IPS-NIHi7 (cell line): ENCODE data around the gene KCNS3.
"Not testable (repeated sequence)": the region's sequence is repeated elsewhere in the genome, so short reads cannot be mapped to it uniquely, and the experiment has no call there.

Source experiments
- DNase-seq: peaks from one replicate; pipeline ENCODE4 v3.0.0; 2012; ENCODE audit warnings: mixed read lengths; ENCODE audit errors: extremely low spot score

Gene KCNS3

DNA sequence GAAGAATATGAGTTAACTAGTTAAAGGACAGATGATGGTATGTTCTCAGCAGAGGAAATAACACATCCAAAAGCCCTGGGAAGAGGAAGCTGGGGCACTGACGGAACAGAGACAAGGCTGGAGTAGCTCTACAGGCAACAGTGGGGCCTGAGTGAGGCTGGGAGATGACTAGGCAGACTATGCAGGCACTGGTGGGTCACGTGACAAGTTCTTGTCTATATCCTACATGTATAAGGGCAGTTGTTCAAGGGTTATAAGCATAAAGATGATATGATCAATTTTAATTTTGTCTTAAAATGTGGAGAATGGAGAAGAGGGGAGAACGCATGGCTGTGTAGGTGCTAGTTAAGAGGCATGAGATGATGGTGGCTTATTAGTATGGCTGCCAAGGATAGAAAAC is 68.6 kb downstream of the KCNS3 start:
- DNase-seq, result no peak

DNA sequence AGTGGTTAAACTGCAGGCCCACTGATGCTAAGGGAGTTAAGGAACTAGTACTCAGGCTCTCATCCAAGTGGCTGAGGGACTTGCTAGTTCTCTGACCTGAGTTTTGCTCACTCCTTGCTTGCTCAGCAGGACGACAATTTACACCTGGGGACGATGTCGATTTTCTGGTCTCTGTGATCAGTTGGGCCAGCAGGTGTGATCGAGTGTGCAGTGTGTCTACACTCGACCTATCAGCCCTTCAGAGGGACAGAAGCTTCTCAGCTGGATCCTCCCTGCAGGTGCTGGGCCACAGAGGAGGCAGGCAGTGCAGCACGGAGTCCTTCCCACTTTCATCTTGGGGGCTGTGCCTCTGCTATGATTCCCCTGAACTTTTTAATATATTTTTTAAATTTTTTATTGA is 71.5 kb downstream of the KCNS3 start:
- DNase-seq, result no peak

DNA sequence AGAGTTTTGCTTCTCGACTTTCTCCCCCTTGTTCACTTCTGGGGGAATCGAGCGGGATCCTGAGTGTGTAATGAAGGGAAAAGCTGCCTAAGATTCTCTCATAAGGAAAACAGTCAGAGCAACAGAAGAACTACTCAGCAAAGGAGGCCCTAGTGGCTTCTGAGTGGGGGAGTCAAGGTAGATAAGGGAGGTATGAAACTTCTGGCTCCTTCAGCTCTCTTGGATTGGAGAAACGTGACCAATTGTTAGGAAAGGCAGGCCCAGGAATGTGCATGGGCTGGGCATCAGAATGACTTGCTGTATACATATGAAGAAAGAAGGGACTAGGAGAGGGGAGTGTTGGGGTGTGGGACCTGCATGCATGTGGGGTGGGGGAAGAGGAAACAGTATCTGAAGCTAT is 73.1 kb downstream of the KCNS3 start:
- no peak for DNase-seq

DNA sequence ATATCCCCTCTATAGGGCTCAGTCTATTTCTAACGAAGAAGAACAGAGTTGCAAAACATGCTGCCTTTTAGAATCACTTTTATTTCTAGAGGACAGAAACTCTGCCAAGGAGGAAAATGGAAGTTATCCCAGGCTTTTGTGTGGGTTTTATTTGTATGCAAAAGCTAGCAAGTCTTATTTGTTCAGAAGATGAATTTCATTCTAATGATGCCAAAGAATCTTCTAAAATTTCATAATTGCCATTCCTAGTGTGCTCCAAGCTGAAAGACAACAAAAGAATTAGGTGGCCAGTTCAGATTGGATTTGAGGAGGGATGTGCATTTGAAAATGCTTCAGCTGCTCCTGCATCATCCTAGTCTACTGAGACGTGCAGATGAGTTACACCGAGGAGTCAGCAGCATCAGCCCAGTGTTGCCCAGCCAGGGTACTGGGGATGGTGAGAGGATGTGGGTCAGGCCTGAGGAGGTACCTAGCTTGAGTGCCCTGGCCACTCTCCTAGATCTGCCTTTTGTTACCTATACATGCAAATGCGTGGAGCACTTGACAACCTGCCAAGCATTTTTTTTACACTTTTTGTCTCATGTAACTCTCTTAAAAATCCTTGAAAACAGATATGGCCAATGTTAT is 80.1 kb downstream of the KCNS3 start:
- DNase-seq, result no peak

DNA sequence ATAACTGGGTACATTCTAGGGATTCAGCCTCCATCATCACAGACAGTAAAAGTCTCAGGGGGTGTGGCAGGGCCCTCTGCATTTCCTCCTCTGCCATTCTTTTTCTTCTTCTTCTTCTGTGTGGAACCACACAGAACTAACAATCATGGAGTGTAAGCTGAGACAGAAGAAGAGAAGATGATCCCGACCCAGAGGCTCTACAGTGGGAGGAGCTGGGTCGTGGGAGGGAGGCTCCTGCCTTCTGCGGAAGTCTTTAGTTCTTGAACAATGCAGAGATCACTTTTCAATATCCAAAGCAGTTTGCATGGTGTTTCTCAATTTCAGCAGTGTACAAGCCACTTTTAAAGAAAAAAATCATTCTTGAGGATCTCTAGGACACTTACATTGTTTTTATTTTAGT is 80.9 kb downstream of the KCNS3 start:
- DNase-seq, result no peak

DNA sequence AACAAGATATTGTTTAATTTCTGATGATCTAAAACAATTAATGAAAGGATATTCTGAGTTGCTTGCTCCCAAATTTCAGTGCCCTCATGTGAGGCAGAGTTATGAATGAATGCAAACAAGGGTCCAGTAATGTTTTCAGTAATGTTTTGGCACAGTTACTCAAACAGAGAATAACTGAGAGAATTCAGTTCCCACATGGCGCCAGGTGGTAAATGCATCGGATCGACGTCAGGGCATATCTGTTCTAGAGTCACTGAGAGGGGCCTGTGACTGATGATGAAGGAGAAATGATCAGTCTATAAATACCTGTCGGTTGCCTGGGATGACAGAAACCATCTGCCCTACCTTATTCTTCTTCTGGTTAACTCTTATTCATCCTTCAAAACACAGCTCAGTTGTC is 81.4 kb downstream of the KCNS3 start:
- no peak for DNase-seq

DNA sequence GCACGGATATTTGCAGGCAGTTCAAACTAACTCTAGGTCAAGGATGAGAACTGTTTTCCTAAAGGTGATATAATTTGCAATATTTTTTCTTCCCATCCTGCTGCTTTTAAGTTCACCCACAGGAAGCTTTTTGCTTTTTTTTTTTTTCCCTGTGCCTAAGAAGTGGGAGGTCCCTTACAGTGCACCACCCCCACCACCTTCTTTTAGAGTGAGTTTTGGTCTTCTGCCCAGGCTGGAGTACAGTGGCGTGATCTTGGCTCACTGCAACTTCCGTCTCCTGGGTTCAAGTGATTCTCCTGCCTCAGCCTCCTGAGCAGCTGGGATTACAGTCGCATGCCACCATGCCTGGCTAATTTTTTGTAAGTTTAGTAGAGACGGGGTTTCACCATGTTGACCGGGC is 82.5 kb downstream of the KCNS3 start:
- DNase-seq, result no peak

DNA sequence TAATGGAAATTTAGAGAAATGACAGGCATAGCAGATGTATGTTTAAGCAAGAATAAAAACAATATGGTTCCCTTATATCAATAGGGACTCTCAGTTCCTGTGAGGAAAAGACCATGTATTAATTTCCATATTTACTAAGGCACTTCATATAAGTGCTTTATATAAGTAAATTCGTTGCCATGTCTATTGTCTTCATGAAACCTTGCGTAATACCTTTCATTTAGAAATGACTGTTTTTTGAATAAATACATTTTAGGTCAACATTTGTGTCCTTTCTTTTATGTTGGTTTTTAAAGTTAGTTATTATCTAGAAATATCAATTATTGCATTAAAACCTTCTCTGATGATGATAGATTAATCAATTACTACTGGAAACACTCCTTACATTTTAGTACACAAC is 83.3 kb downstream of the KCNS3 start:
- DNase-seq, result no peak

DNA sequence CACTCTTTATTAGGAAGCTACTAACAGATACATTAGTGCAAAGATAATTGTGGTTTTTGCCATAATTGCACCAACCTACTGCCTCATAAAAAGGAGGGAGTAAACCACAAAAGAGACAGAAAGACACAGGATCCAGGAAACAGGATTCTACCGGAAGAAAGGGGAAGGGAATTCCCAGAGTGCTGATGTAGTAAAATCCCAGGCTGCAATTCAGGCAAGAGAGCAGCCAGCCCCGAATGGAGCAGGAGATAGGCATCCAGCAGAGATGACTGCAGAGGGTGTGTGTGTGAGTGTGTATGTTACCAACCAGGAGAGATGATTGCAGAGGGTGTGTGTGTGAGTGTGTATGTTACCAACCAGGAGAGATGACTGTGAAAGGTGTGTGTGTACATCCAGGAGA is 84.4 kb downstream of the KCNS3 start:
- peak; percentile 40 for DNase-seq

DNA sequence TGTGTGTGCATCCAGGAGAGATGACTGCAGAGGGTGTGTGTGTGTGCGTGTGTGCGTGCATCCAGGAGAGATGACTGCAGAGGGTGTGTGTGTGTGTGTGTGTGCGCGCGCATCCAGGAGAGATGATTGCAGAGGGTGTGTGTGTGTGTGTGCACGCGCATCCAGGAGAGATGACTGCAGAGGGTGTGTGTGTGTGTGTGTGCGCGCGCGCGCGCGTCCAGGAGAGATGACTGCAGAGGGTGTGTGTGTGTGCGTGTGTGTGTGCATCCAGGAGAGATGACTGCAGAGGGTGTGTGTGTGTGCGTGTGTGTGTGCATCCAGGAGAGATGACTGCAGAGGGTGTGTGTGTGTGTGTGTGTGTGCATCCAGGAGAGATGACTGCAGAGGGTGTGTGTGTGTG is 85.1 kb downstream of the KCNS3 start:
- DNase-seq, result not testable (repeated sequence)

DNA sequence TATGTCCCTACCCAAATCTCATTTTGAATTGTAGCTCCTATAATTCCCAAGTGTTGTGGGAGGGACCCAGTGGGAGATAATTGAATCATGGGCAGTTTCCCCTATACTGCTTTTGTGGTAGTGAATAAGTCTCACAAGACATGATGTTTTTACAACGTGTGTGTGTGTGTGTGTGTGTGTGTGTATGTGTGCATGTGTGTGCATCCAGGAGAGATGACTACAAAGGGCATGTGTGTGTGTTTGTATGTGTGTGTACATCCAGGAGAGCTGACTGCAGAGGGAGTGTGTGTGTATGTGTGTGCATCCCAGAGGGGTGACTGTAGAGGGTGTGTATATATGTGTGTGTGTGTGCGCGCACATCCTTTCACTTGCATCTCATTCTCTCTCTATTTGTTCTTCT is 86.7 kb downstream of the KCNS3 start:
- no peak for DNase-seq

DNA sequence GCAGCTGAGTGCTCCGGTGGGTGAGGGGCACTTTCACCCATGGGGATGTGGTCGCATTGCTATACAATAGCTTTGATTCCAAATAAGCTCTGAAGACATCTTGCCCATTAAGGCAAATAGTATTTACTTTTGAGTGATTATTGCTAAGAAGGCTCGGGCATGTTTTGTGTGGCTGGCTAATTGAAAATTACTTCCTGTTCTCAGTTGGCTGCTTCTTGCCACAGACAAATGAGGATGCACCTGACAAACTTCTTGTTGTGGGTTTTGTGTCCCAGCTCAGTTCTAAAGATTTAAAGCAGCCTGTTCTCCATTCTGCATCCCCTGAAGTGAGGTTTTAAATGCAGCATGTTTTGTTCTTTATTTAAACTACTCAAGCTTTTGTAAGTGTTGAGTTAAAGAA is 88.3 kb downstream of the KCNS3 start:
- DNase-seq, result no peak

DNA sequence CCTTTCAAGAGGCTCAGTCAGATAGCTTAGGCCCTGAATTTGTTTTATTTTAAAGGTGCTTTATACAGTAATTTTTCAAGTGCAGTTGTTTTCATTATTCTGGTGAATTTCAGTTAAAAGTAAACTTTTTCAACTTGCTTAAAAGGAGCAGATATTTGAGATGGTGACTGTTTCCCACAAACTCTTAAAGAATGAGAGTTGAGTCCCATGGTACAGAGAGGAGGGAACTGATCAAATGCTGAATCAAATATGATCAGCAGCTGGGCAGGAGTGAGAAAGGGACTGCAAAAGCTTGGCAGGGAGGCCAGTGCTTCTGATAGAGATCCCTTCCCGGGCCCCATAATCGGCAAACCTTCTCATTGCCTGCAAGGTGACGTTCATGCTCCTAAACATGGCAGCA is 91.2 kb downstream of the KCNS3 start:
- no peak for DNase-seq

DNA sequence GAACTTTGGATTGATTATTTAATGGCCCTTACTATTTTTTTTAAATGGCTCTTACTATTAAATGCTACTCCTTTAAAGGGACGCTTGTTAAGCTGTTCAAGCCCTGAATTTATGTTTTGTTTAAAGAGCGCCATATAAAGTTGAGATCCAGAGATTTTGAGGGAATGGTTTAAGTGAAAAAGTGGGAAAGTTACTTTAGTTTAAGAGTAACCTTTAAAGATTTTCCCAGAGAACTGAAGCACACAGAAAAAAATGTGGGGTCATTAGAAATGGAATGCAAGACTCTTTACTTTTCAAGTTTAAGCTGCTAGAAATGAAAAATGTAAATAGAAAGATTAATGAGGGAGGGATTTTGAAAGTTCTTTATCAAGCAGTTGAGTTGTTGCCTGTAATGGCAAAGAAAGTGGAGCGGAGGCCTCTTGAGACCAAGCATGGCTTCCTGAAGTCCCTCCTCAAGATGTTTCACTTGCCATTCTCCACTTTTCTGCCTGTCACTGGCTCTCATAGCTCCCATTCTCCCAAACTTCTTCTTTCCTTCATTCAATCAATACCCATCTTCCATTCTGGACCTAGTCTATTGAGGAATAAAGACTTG is 93.2 kb downstream of the KCNS3 start:
- DNase-seq, result no peak

DNA sequence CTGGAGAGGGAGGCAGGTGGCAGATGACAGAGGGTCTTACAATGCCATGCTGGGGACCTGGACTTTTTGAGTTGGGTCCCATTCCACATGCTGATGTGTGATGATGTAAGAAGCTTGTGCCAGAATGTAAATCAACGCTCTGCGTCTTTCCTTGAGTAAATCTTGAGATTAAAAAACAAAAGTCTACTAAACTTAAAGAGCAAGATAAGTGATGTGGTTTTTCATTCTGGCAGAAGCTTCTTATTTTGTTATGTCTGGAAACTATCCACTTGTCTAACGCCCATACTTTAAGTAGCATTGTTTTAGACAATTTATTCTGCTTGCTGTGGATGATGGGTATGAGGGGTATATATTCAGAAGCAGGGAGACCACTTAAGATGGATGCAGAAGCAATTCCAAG is 94.5 kb downstream of the KCNS3 start:
- DNase-seq, result no peak

DNA sequence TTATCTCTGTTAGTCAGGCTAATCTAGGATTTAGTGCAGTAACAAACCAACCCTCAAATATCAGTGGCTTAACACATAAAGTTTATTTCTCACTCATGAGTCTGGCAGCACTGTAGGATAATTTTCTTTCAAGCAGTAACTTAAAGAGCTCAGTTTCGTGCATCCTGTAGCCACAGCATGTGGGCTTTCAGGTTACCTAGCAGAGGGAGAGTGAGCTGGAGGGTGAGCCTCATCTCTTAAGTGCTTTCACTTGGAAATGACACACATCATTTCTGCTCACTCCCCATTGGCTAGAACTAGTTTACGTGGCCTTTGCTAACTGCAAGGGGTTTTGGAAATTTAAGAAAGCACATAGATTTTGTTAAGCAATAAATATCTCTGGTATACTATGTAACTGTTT is 96.9 kb downstream of the KCNS3 start:
- DNase-seq, result no peak

DNA sequence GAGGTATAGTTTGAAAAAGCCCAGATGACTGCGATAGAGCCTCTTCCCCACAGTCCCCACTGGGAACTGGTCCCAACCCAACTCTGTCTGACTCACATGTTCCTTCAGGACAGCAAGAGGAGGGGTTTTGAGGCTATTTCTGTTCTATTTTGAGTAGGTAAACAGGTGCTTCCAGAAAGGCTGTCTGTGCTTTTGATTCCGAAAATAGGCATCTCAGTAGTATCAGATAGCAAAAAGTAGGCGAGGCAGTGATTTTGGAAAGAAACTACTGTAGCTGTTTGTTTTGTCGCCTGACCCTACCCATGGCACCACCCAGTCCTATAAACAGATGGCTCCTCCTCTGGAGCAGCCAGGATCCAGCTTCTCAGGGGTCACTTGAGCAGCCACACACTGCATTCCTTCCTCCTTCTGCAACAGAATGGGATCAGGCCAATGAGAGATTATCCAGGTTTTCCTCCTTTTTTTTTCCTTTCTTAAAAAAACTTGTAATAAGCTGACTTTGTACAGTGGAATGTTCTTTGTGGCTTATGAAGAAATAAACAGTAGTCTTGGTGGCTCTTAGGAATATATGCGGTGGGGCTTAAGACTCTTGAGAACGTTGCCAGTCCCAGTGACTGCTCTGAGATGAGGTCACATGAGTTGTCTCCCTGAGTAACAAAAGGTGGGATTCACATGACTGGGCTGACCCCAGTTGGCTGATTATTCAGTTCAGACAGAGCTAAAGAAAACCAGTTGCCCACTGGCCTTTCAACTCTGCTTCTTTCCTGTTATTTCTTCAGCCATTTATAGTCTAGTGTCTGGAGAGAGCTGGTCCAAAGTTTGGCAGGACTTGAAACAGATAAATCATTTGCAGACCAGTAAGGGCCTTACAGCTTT is 98.6 kb downstream of the KCNS3 start:
- DNase-seq, result no peak

DNA sequence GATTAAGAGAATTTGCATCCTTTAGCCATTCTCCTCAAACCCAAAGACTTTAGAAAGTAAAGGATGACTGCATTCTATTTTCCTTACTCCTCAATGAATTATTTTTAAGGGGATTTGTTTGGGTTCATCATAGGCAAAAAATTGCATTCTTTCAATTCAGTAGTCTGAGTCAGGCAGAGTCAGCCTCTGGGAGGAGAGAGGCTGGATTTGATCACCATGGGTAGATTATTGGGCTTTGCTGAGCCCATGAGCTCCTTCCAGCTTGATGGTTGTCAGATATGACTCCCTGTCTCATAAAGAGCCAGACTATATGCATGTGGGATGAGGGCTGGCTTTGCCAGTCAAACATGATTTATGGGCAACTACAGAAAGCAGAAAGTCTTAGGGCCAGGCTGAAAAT is 101.2 kb downstream of the KCNS3 start:
- no peak for DNase-seq

DNA sequence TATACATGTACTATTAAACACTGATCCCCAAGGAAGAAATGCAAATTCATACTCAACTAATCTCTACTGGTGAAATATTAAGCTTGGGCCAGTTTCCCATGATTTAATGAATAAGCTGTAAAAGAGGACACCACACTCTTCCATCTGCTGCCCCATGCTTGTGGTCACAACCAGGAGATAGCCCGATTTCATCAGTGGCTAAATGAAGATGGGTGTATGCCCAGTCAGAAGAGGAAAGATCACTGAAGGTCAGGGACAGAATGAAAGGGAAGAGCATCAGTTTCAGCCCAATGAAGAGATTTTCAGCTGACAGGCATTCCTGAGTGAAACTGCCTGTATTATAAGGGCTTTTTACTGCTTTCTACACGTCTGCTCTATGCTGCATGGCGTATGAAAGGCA is 103.5 kb downstream of the KCNS3 start:
- no peak for DNase-seq
